Lower leg skin (tissue), 4 donors: Measurements from ENCODE around the gene CDC42BPG. TPM values are rescaled to one million over a fixed set of nuclear protein-coding genes. Genes with fewer than 3 reads are reported as not detected.

Source experiments
- DNase-seq, 2 donors: peaks; one replicate each; pipeline ENCODE4 v3.0.0-alpha.2; 2019; ENCODE audit warnings: low spot score in 2 of 2
- H3K4me3 ChIP-seq: fragments of 200-600 bp; sonication (generic); 2 replicates; pipeline ENCODE4 v1.5.1; 2017; ENCODE audit warnings: mild to moderate bottlenecking, low read depth; ENCODE audit not compliant: poor library complexity, severe bottlenecking
- POLR2A ChIP-seq, 2 donors: fragments of 450-650 bp; IDR thresholded peaks; one replicate each; pipeline ENCODE4 v1.6.1; 2016 to 2017; ENCODE audit warnings: antibody characterized with exemption in 2 of 2, mild to moderate bottlenecking in 1 of 2, moderate library complexity in 1 of 2
- WGBS, 2 donors: methylation state at CpG; one replicate each; pipeline ENCODE4 v1.1.5; 2018; 5-methylcytosine and 5-hydroxymethylcytosine counted together
- intact Hi-C: fragments of 100-400 bp; cut with DNase I; formaldehyde crosslinking; loops from one replicate; pipeline ENCODE4 v1.15.0; 2023; ENCODE audit warnings: low total_unique reads
- total RNA-seq, 4 donors: library from RNA; depleted of rRNA; stranded (reverse); fragments of >200 nt; gene quantifications; one replicate each; pipeline ENCODE4 v1.1.0, GENCODE V29; 2016
- TF ChIP-seq, protein P1 (sequence below), 3 donors: fragments of 450-650 bp; IDR thresholded peaks; one replicate each; pipeline ENCODE4 v1.5.1; 2016; ENCODE audit warnings: antibody characterized with exemption in 3 of 3, mild to moderate bottlenecking in 3 of 3, moderate library complexity in 2 of 3

Gene CDC42BPG
- total RNA-seq, 4 donors from 2014 or later, result 40.3 to 81.3 (median 50.1) TPM

DNA sequence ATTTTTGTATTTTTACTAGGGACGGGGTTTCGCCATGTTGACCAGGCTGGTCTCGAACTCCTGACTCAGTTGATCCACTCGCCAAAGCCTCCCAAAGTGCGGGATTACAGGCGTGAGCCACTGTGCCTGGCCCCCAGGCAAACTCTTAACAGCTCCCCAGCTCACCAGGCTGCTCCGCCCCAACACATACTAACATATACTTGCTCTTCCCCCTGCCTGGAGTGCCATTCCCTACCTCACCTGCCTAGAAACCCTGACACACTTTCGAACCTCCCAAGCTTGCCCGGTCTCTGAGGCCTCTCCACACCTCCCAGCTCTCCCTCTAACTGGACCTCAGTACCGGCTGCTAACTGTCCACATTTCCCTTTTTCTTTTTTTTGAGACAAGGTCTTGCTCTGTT is 49.9 kb downstream of the CDC42BPG start:
- intact Hi-C loops, result no loop called here
- H3K4me3 ChIP-seq, result no peak overlapping the region

DNA sequence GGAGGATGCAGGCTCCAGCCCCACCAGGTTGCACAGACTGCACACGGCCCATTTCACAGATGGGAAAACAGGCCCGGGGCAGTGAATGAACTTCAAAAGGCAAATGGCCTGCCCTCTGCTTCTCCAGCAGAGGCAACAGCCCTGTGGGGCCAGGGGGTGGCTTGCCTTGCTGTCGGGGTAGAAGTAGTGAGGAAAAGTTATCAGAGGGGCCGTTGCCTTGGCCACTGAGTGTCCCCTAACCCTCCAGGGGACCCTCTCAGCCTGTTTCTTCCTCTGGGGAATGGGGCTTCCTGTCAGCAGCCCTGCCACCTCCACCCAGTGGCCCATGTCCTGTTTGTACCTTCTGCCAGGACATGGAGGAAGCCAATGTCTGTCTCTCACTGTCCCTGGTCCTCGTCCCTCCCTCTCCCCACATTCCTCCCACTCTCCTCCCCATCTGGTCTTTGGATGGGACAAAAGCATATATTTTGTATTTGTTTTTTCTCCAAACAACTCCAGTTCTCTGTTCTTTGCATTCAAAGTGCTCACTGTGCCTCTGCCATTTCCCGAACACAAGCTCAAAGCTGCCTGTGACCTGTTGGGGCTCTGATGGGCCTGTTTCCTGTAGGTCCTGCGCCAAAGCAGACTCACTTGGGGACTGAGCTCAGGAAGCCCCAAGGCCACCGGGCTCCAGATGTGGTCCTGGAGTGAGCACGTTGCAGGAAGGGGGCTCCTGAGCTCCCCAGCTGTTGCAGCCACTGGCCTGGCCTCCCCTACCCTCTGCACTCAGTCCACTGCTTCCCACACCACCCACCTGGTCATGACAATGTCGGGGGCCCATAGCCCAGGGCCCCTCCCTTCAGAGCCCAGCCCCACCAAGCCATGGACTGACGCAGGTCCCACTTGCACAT is 50.9 kb downstream of the CDC42BPG start:
- intact Hi-C loops, result no loop called here
- peak in 1 of 2 donors; percentile 81 for DNase-seq
- TF ChIP-seq, protein P1, sequence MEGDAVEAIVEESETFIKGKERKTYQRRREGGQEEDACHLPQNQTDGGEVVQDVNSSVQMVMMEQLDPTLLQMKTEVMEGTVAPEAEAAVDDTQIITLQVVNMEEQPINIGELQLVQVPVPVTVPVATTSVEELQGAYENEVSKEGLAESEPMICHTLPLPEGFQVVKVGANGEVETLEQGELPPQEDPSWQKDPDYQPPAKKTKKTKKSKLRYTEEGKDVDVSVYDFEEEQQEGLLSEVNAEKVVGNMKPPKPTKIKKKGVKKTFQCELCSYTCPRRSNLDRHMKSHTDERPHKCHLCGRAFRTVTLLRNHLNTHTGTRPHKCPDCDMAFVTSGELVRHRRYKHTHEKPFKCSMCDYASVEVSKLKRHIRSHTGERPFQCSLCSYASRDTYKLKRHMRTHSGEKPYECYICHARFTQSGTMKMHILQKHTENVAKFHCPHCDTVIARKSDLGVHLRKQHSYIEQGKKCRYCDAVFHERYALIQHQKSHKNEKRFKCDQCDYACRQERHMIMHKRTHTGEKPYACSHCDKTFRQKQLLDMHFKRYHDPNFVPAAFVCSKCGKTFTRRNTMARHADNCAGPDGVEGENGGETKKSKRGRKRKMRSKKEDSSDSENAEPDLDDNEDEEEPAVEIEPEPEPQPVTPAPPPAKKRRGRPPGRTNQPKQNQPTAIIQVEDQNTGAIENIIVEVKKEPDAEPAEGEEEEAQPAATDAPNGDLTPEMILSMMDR (IDR thresholded peaks at IDR 0.05), result no peak
- no peak for TF ChIP-seq POLR2A (IDR thresholded peaks at IDR 0.05)
- WGBS, 2 donors, result 76 to 80% methylated on average over 11 of the region's 11 CpGs
- no peak overlapping the region for H3K4me3 ChIP-seq

More for the DNA sequence above, 49.9 kb downstream of the CDC42BPG start:
- no peak for DNase-seq
- 92 to 97% methylated on average over 10 of the region's 10 CpGs for WGBS, 2 donors
- no peak for TF ChIP-seq POLR2A (IDR thresholded peaks at IDR 0.05)
- TF ChIP-seq, protein P1 (IDR thresholded peaks at IDR 0.05), result no peak

DNA sequence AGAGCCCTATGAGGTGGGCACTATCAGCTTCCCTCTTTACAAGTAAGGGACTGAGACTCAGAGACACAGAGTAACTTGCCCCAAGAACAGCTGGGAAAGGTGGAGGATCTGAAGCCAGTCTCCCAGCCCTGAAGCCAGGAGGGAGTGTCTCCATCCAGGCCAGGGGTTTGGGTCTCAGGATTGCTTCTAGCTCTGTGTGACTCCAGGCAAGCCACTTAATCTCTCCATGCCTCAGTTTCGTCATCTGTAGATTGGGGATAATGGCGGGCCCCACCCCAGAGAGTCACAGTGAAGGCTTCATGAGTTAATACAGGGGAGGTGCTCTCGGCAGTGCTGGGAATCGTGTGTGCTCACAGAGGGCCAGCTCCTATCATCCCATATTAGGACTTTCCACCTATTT is 52.0 kb downstream of the CDC42BPG start:
- DNase-seq, result no peak
- TF ChIP-seq, protein P1 (IDR thresholded peaks at IDR 0.05), result no peak
- TF ChIP-seq POLR2A (IDR thresholded peaks at IDR 0.05), result no peak
- 91 to 93% methylated on average over 4 of the region's 4 CpGs for WGBS, 2 donors
- no peak overlapping the region for H3K4me3 ChIP-seq
- intact Hi-C loops, result no loop called here

DNA sequence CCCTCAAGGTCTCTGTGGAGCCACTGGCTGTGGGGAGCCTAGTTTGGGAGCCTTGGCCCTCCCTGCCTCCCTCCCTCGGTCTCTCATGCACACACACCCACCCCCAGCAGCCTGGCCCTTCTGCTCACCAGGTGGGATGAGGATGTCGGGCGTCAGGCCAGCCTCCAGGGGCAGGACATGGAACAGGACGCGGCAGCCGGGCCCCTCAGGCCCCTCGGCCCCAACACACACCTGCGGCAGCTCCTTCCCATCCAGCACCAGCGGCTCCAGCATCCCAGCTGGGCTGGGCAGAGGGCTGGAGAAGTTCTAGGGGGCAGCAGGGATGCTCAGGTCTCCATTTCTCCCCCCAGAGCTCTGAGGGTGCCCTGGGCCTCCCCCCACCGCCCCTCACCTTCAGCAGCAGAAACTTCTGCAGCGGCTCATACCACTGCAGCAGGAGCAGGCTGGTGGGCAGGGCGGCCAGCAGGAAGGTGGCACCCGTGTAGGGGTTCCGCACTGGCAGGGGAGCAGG is 52.6 kb downstream of the CDC42BPG start:
- intact Hi-C loops, result no loop called here
- no peak for DNase-seq
- TF ChIP-seq, protein P1 (IDR thresholded peaks at IDR 0.05), result no peak
- no peak for TF ChIP-seq POLR2A (IDR thresholded peaks at IDR 0.05)
- WGBS, 2 donors, result 93 to 95% methylated on average over 10 to 12 of the region's 14 CpGs
- H3K4me3 ChIP-seq, result no peak overlapping the region

DNA sequence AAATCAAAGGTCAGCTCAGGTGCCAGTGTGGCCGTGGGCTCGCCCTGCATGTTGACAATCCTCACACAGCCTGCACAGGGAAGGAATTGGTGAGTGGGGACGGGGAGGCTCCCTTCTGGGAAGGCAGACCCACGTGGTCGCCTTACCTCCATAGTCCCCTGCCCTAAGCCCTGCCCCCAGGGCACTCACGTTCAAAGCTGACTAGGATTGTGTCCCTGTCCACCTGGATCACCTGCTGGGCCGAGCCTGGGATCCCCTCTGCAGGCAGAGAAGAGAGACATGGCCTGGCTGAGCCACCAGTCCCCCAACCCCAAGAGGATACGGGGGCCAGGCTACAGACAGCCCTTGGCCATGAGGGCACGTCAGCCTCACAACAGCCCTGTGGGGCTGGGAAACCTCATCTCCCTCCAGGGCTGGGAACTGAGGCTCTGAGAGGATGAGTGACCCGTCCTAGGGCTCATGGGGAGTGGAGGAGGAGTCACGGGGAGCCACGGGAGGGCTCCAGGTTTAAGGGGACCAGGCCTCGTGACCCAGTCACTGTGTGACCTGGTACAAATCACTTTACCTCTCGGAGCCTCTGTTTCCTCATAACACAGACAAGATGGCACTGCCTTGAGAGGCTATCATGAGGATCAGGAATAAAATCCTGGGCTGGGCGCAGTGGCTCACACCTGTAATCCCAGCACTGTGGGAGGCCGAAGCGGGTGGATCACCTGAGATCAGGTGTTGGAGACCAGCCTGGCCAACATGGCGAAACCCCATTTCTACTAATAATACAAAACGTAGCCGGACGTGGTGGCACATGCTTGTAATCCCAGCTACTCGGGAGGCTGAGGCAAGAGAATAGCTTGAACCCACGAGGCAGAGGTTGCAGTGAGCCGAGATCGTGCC is 54.0 kb downstream of the CDC42BPG start:
- DNase-seq, result no peak
- no peak overlapping the region for H3K4me3 ChIP-seq
- intact Hi-C loops, result no loop called here
- WGBS, 2 donors, result 91 to 93% methylated on average over 22 to 25 of the region's 25 CpGs
- TF ChIP-seq, protein P1 (IDR thresholded peaks at IDR 0.05), result no peak
- no peak for TF ChIP-seq POLR2A (IDR thresholded peaks at IDR 0.05)
